PFSK-1 (cell line): ENCODE data around the gene RMND5A.

Source experiments
- FOXP2 ChIP-seq: optimal IDR thresholded peaks from 2 replicates; pipeline ENCODE3; 2011; ENCODE audit warnings: borderline replicate concordance, control low read depth, inconsistent platforms; ENCODE audit not compliant: insufficient read depth; ENCODE audit errors: extremely low read length, extremely low read depth
- POLR2AphosphoS5 ChIP-seq: IDR thresholded peaks from 2 replicates; pipeline ENCODE4 v1.6.1; 2012; ENCODE audit warnings: low read depth, mild to moderate bottlenecking, control low read depth, low read length, moderate library complexity
- SIN3A ChIP-seq: IDR thresholded peaks from 2 replicates; pipeline ENCODE4 v1.6.1; 2012; ENCODE audit warnings: mild to moderate bottlenecking, low read length, moderate library complexity, borderline replicate concordance; ENCODE audit not compliant: insufficient read depth
- TAF1 ChIP-seq: IDR thresholded peaks from 2 replicates; pipeline ENCODE4 v1.6.1; 2012; ENCODE audit warnings: low read length, control low read depth, borderline replicate concordance; ENCODE audit not compliant: insufficient read depth
- TF ChIP-seq, protein P1 (sequence below), 2 experiments: IDR thresholded peaks; 2 replicates each; pipeline versions ENCODE4 v1.6.1 to v1.8.0; 2011 to 2012; ENCODE audit warnings: low read depth in 2 of 2, low read length in 2 of 2, control low read depth in 1 of 2, inconsistent platforms in 1 of 2, mild to moderate bottlenecking in 1 of 2, moderate library complexity in 1 of 2; ENCODE audit not compliant: insufficient read depth in 1 of 2

Gene RMND5A

GRCh38 chr2:86751778-86752177, 31.7 kb downstream of the RMND5A start:
- TF ChIP-seq, protein P1, sequence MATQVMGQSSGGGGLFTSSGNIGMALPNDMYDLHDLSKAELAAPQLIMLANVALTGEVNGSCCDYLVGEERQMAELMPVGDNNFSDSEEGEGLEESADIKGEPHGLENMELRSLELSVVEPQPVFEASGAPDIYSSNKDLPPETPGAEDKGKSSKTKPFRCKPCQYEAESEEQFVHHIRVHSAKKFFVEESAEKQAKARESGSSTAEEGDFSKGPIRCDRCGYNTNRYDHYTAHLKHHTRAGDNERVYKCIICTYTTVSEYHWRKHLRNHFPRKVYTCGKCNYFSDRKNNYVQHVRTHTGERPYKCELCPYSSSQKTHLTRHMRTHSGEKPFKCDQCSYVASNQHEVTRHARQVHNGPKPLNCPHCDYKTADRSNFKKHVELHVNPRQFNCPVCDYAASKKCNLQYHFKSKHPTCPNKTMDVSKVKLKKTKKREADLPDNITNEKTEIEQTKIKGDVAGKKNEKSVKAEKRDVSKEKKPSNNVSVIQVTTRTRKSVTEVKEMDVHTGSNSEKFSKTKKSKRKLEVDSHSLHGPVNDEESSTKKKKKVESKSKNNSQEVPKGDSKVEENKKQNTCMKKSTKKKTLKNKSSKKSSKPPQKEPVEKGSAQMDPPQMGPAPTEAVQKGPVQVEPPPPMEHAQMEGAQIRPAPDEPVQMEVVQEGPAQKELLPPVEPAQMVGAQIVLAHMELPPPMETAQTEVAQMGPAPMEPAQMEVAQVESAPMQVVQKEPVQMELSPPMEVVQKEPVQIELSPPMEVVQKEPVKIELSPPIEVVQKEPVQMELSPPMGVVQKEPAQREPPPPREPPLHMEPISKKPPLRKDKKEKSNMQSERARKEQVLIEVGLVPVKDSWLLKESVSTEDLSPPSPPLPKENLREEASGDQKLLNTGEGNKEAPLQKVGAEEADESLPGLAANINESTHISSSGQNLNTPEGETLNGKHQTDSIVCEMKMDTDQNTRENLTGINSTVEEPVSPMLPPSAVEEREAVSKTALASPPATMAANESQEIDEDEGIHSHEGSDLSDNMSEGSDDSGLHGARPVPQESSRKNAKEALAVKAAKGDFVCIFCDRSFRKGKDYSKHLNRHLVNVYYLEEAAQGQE (IDR thresholded peaks at IDR 0.05; ENCODE audit: insufficient read depth in 1 of 2, low read depth in 2 of 2, low read length in 2 of 2) = no peak
- no peak for TF ChIP-seq FOXP2

- TF ChIP-seq FOXP2 = no peak
Observed at GRCh38 chr2:86752934-86753333, 32.8 kb downstream of the RMND5A start.

DNA sequence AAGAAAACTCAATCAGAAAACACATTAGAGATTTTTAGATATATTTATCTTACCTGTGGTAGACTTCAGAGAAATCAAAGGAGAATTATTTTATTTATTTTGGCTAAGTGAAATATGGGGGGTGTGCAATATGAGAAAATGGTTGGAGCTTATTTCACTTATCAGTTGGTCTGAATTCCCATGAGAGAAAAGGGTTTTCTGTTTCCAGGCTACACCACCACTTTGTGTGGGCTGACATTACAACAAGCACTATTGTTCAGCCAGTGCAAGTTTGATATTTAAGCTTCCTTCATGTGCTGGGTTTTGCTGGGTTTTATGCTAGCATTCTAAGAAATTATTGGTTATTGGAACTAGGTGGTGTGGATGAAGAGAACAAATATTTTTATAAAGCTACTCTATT, 33.5 kb downstream of the RMND5A start:
- TF ChIP-seq, protein P1 (IDR thresholded peaks at IDR 0.05; ENCODE audit: insufficient read depth in 1 of 2, low read depth in 2 of 2, low read length in 2 of 2) = no peak
- no peak for TF ChIP-seq FOXP2
- no peak for TF ChIP-seq TAF1
- no peak for TF ChIP-seq POLR2AphosphoS5
- no peak for TF ChIP-seq SIN3A

DNA sequence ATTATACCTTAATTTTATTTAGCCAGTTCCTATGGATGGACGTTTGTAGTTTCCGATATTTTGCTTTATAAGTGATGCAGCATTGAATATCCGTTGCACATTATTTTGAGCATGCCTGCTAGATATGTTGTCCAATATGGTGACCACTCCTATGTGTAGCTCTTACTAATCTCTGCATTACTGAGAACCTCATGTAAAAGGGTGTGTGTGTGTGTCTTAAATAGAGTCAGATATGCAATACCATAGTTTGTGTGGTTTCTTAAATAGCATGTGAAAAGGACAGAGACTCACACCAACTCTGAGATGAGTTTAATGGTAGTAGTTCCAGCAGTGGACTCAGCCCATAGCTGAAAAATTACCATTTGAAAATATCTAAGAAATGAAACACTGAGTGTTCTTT, 38.3 kb downstream of the RMND5A start:
- TF ChIP-seq TAF1 (no peak), SIN3A (no peak), POLR2AphosphoS5 (no peak)
- TF ChIP-seq, protein P1 (IDR thresholded peaks at IDR 0.05; ENCODE audit: insufficient read depth in 1 of 2, low read depth in 2 of 2, low read length in 2 of 2) = no peak

DNA sequence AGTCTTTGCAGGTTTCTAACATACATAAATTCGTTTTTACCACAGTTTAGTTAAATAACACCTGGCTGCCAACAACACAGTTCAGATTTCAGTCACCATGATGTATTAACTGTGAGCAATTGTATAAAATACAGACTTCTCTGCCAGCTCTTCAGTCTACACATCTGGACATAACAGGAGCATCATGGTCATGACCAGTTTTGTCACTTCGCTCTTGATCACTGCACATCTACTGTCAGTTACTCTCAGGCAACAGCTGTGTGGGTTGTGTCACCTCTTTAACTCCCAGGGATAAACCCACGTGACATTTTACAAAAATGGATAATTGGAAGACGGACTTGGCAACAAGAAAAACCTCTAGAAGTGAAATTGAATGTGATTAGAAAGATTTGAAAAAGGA, 40.3 kb downstream of the RMND5A start:
- TF ChIP-seq TAF1 (no peak), FOXP2 (no peak), SIN3A (no peak), POLR2AphosphoS5 (no peak)
- TF ChIP-seq, protein P1 (IDR thresholded peaks at IDR 0.05; ENCODE audit: insufficient read depth in 1 of 2, low read depth in 2 of 2, low read length in 2 of 2) = no peak
